ENCODE measurements around the gene ZNF835. TPM values are rescaled to one million over a fixed set of nuclear protein-coding genes. Genes with fewer than 3 reads are reported as not detected.

The ZNF835 gene
- total RNA-seq, 1 donor from 2014 or later = not detected

- no peaks in the 10 kb centered on the region for H3K4me1 Mint-ChIP-seq
- no peaks in the 10 kb centered on the region for H3K27me3 Mint-ChIP-seq (ENCODE audit: low read depth)
- H3K9me3 Mint-ChIP-seq = peaks cover 11% of the 10 kb centered on the region
- TF ChIP-seq CTCF (conservative IDR thresholded peaks at IDR 0.05) = no peak
- peaks cover 79% of the 10 kb centered on the region for H3K36me3 Mint-ChIP-seq (ENCODE audit: low read depth)
- H3K27ac Mint-ChIP-seq (ENCODE audit: unreplicated experiment) = no peak overlapping the region
- no peak overlapping the region for H3K4me3 Mint-ChIP-seq
- no peak for DNase-seq (ENCODE audit: low read depth, low spot score)
These were observed 48.6 kb downstream of the ZNF835 start for GRCh38 chr19:56623006-56623405.

GRCh38 chr19:56622374-56622773 lies 49.2 kb downstream of the ZNF835 start:
- Mint-ChIP-seq H3K27ac (ENCODE audit: unreplicated experiment) (no peak overlapping the region), H3K9me3 (peaks cover 15% of the 10 kb centered on the region), H3K27me3 (ENCODE audit: low read depth) (no peaks in the 10 kb centered on the region), H3K36me3 (ENCODE audit: low read depth) (peaks cover 81% of the 10 kb centered on the region), H3K4me3 (no peak overlapping the region), H3K4me1 (no peaks in the 10 kb centered on the region)
- DNase-seq (ENCODE audit: low read depth, low spot score) = no peak
- no peak for TF ChIP-seq CTCF (conservative IDR thresholded peaks at IDR 0.05)

GRCh38 chr19:56619121-56619520 lies 52.4 kb downstream of the ZNF835 start:
- peaks cover 25% of the 10 kb centered on the region for H3K9me3 Mint-ChIP-seq
- peaks cover 91% of the 10 kb centered on the region for H3K36me3 Mint-ChIP-seq (ENCODE audit: low read depth)
- H3K4me1 Mint-ChIP-seq = no peaks in the 10 kb centered on the region
- DNase-seq (ENCODE audit: low read depth, low spot score) = no peak
- H3K27ac Mint-ChIP-seq (ENCODE audit: unreplicated experiment) = no peak overlapping the region
- H3K4me3 Mint-ChIP-seq = no peak overlapping the region
- no peak for TF ChIP-seq CTCF (conservative IDR thresholded peaks at IDR 0.05)
- no peaks in the 10 kb centered on the region for H3K27me3 Mint-ChIP-seq (ENCODE audit: low read depth)

GRCh38 chr19:56617531-56617930 lies 54.0 kb downstream of the ZNF835 start:
- no peak for DNase-seq (ENCODE audit: low read depth, low spot score)
- H3K9me3 Mint-ChIP-seq = peaks cover 33% of the 10 kb centered on the region
- no peaks in the 10 kb centered on the region for H3K4me1 Mint-ChIP-seq
- no peak for TF ChIP-seq CTCF (conservative IDR thresholded peaks at IDR 0.05)
- H3K27ac Mint-ChIP-seq (ENCODE audit: unreplicated experiment) = no peak overlapping the region
- H3K36me3 Mint-ChIP-seq (ENCODE audit: low read depth) = peaks cover 91% of the 10 kb centered on the region
- no peaks in the 10 kb centered on the region for H3K27me3 Mint-ChIP-seq (ENCODE audit: low read depth)
- H3K4me3 Mint-ChIP-seq = no peak overlapping the region

GRCh38 chr19:56613639-56614038 lies 57.9 kb downstream of the ZNF835 start:
- no peak overlapping the region for H3K27ac Mint-ChIP-seq (ENCODE audit: unreplicated experiment)
- no peaks in the 10 kb centered on the region for H3K27me3 Mint-ChIP-seq (ENCODE audit: low read depth)
- TF ChIP-seq CTCF (conservative IDR thresholded peaks at IDR 0.05) = no peak
- no peak for DNase-seq (ENCODE audit: low read depth, low spot score)
- H3K4me3 Mint-ChIP-seq = no peak overlapping the region
- H3K9me3 Mint-ChIP-seq = peaks cover 44% of the 10 kb centered on the region
- H3K36me3 Mint-ChIP-seq (ENCODE audit: low read depth) = peaks cover 90% of the 10 kb centered on the region
- H3K4me1 Mint-ChIP-seq = no peaks in the 10 kb centered on the region

GRCh38 chr19:56612737-56613136 lies 58.8 kb downstream of the ZNF835 start:
- peaks cover 91% of the 10 kb centered on the region for H3K36me3 Mint-ChIP-seq (ENCODE audit: low read depth)

More at GRCh38 chr19:56612737-56613136, 58.8 kb downstream of the ZNF835 start:
- H3K4me3 Mint-ChIP-seq = no peak overlapping the region
- no peak for TF ChIP-seq CTCF (conservative IDR thresholded peaks at IDR 0.05)
- no peak overlapping the region for H3K27ac Mint-ChIP-seq (ENCODE audit: unreplicated experiment)
- peaks cover 47% of the 10 kb centered on the region for H3K9me3 Mint-ChIP-seq
- H3K27me3 Mint-ChIP-seq (ENCODE audit: low read depth) = no peaks in the 10 kb centered on the region
- no peaks in the 10 kb centered on the region for H3K4me1 Mint-ChIP-seq
- no peak for DNase-seq (ENCODE audit: low read depth, low spot score)
